DOHH2 (cell line): Measurements from ENCODE around the gene MACF1.

Experiments
- H3F3A ChIP-seq: fragments of 200-600 bp; sonication (generic), shearing (Covaris generic); 2 replicates; pipeline ENCODE4 v1.6.0; 2016; ENCODE audit warnings: antibody characterized with exemption, mild to moderate bottlenecking; ENCODE audit not compliant: control insufficient read depth, insufficient read depth
- H3K27ac ChIP-seq: fragments of 200-600 bp; sonication (generic); 2 replicates; pipeline ENCODE4 v1.5.1; 2014; ENCODE audit warnings: low read depth, mild to moderate bottlenecking, low read length, moderate library complexity
- H3K27me3 ChIP-seq: fragments of 200-600 bp; sonication (generic); 2 replicates; pipeline ENCODE4 v1.6.1; 2014; ENCODE audit warnings: mild to moderate bottlenecking, low read length, mixed read lengths; ENCODE audit not compliant: control insufficient read depth
- H3K36me3 ChIP-seq: fragments of 200-600 bp; sonication (generic); 2 replicates; pipeline ENCODE4 v1.6.1; 2014; ENCODE audit warnings: mild to moderate bottlenecking, low read length, moderate library complexity, mixed read lengths; ENCODE audit not compliant: control insufficient read depth
- H3K4me1 ChIP-seq: fragments of 200-600 bp; sonication (generic); 2 replicates; pipeline ENCODE4 v1.6.1; 2014; ENCODE audit warnings: mild to moderate bottlenecking, low read length, mixed read lengths; ENCODE audit not compliant: control insufficient read depth
- H3K4me2 ChIP-seq: fragments of 200-600 bp; sonication (generic); 2 replicates; pipeline ENCODE4 v1.6.0; 2014; ENCODE audit warnings: mild to moderate bottlenecking, low read length, moderate library complexity
- H3K4me3 ChIP-seq: fragments of 200-600 bp; sonication (generic); 2 replicates; pipeline ENCODE4 v1.5.1; 2014; ENCODE audit warnings: mild to moderate bottlenecking, low read length, mixed read lengths
- H3K79me2 ChIP-seq: fragments of 200-600 bp; sonication (generic); 2 replicates; pipeline ENCODE4 v1.6.1; 2014; ENCODE audit warnings: mild to moderate bottlenecking, low read length, mixed read lengths; ENCODE audit not compliant: control insufficient read depth
- H3K9me2 ChIP-seq: fragments of 200-600 bp; sonication (generic); replicated peaks from 2 replicates; pipeline ENCODE4 v1.6.1; 2014; ENCODE audit warnings: mild to moderate bottlenecking, low read length, mixed read lengths; ENCODE audit not compliant: control insufficient read depth
- H3K9me3 ChIP-seq: fragments of 200-600 bp; sonication (generic); 2 replicates; pipeline ENCODE4 v1.6.1; 2014; ENCODE audit warnings: antibody characterized with exemption, low read length, mixed read lengths; ENCODE audit not compliant: control insufficient read depth, insufficient read depth
- H4K20me1 ChIP-seq: fragments of 200-600 bp; sonication (generic); 2 replicates; pipeline ENCODE4 v1.6.0; 2014; ENCODE audit warnings: low read depth, mild to moderate bottlenecking, antibody characterized with exemption, low read length, moderate library complexity; ENCODE audit not compliant: control insufficient read depth, insufficient read depth
- CTCF ChIP-seq: fragments of 200-600 bp; sonication (generic); IDR thresholded peaks from one replicate; pipeline ENCODE4 v1.5.1; 2014; ENCODE audit warnings: antibody characterized with exemption, mild to moderate bottlenecking, low read depth, low read length; ENCODE audit not compliant: poor library complexity, severe bottlenecking
- EZH2phosphoT487 ChIP-seq: fragments of 200-600 bp; sonication (generic); IDR thresholded peaks from 2 replicates; pipeline ENCODE4 v1.6.1; 2017; ENCODE audit warnings: borderline replicate concordance, mild to moderate bottlenecking, antibody characterized with exemption, low read length, moderate library complexity, mixed read lengths

The MACF1 gene

GRCh38 chr1:39310691-39311090, 106.2 kb downstream of the MACF1 start:
- H3K27me3 ChIP-seq, result no peaks in the 10 kb centered on the region
- H3K36me3 ChIP-seq, result peaks cover 28% of the 10 kb centered on the region
- peaks cover 1% of the 10 kb centered on the region for H3K4me1 ChIP-seq
- H3K27ac ChIP-seq, result no peak overlapping the region
- no peak overlapping the region for H3K4me3 ChIP-seq
- no peaks in the 10 kb centered on the region for H3K9me3 ChIP-seq
- H3K79me2 ChIP-seq, result no peaks in the 10 kb centered on the region
- TF ChIP-seq EZH2phosphoT487 (no peak), CTCF (no peak)
- H4K20me1 ChIP-seq, result no peaks in the 10 kb centered on the region
- no peaks in the 10 kb centered on the region for H3K9me2 ChIP-seq
- H3K4me2 ChIP-seq, result no peak overlapping the region
- H3F3A ChIP-seq, result no peaks in the 10 kb centered on the region

- Histone ChIP-seq H3K27ac (no peak overlapping the region), H3K79me2 (no peaks in the 10 kb centered on the region), H3K4me1 (no peaks in the 10 kb centered on the region), H3K9me2 (no peaks in the 10 kb centered on the region), H3F3A (no peaks in the 10 kb centered on the region), H3K27me3 (no peaks in the 10 kb centered on the region), H3K9me3 (no peaks in the 10 kb centered on the region), H4K20me1 (no peaks in the 10 kb centered on the region), H3K4me2 (no peak overlapping the region), H3K4me3 (no peak overlapping the region), H3K36me3 (peaks cover 52% of the 10 kb centered on the region)
- TF ChIP-seq CTCF, result no peak
- no peak for TF ChIP-seq EZH2phosphoT487
These were observed 112.6 kb downstream of the MACF1 start for GRCh38 chr1:39317111-39317510.

GRCh38 chr1:39317910-39318633, 113.6 kb downstream of the MACF1 start:
- Histone ChIP-seq H3K9me3 (no peaks in the 10 kb centered on the region), H3K4me1 (no peaks in the 10 kb centered on the region), H4K20me1 (no peaks in the 10 kb centered on the region), H3K36me3 (peaks cover 59% of the 10 kb centered on the region), H3K4me3 (no peak overlapping the region), H3K27me3 (no peaks in the 10 kb centered on the region), H3K27ac (no peak overlapping the region), H3K9me2 (no peaks in the 10 kb centered on the region), H3K79me2 (no peaks in the 10 kb centered on the region), H3F3A (no peaks in the 10 kb centered on the region), H3K4me2 (no peak overlapping the region)
- no peak for TF ChIP-seq EZH2phosphoT487
- no peak for TF ChIP-seq CTCF
